ENCODE results near the gene SKA2. TPM values are rescaled to one million over a fixed set of nuclear protein-coding genes. Genes with fewer than 3 reads are reported as not detected.
A peak's percentile ranks its signal among the peaks of the same experiment; 100 is the strongest.

Gene SKA2
- total and polyA plus RNA-seq, 2 experiments from 2014 or later = 39.9 to 44.4 TPM

- Histone ChIP-seq H3F3A (ENCODE audit: insufficient read depth) (no peaks in the 10 kb centered on the region), H3K4me1 (ENCODE audit: insufficient read depth) (no peaks in the 10 kb centered on the region), H3K9ac (no peak overlapping the region), H3K9me2 (ENCODE audit: insufficient read depth) (no peaks in the 10 kb centered on the region), H2AFZ (no peak overlapping the region), H3K4me3 (no peak overlapping the region), H3K36me3 (ENCODE audit: low read depth) (peaks cover 19% of the 10 kb centered on the region), H4K20me1 (ENCODE audit: insufficient read depth) (no peaks in the 10 kb centered on the region), H3K27me3 (replicated peaks; ENCODE audit: insufficient read depth) (no peaks in the 10 kb centered on the region), H3K9me3 (ENCODE audit: low read depth) (no peaks in the 10 kb centered on the region), H3K27ac (no peak overlapping the region), H3K4me2 (ENCODE audit: unreplicated experiment) (no peak overlapping the region), H3K79me2 (ENCODE audit: insufficient read depth) (no peaks in the 10 kb centered on the region)
- no peak for TF ChIP-seq EZH2 (IDR thresholded peaks at IDR 0.05; ENCODE audit: insufficient read depth, poor library complexity, severe bottlenecking)
- TF ChIP-seq EZH2phosphoT487 (IDR thresholded peaks at IDR 0.05; ENCODE audit: insufficient read depth, low read depth) = no peak
- WGBS, 2 experiments (ENCODE audit: low coverage in 1 of 2, low lambda C conversion rate in 2 of 2, missing lambda C conversion rate in 2 of 2) = 96% methylated on average over 4 of the region's 4 CpGs
- in situ Hi-C loops (cut with MboI) = no loop called here
- DNase-seq = no peak
These were observed 70.8 kb downstream of the SKA2 start for GRCh38 chr17:59084154-59084553.

GRCh38 chr17:59074494-59074893 is 80.5 kb downstream of the SKA2 start:
- peak overlapping the region; percentile 12; the same call in 1 of the 2 replicates for H3K9ac ChIP-seq
- H3K36me3 ChIP-seq (ENCODE audit: low read depth) = peaks cover 31% of the 10 kb centered on the region

GRCh38 chr17:59073972-59074371 is 81.0 kb downstream of the SKA2 start:
- no peaks in the 10 kb centered on the region for H3K79me2 ChIP-seq (ENCODE audit: insufficient read depth)
- H3K9me2 ChIP-seq (ENCODE audit: insufficient read depth) = no peaks in the 10 kb centered on the region
- no peaks in the 10 kb centered on the region for H3K27me3 ChIP-seq (replicated peaks; ENCODE audit: insufficient read depth)
- no peak overlapping the region for H2AFZ ChIP-seq
- H4K20me1 ChIP-seq (ENCODE audit: insufficient read depth) = no peaks in the 10 kb centered on the region
- peak overlapping the region; percentile 12; the same call in 1 of the 2 replicates for H3K9ac ChIP-seq
- H3K36me3 ChIP-seq (ENCODE audit: low read depth) = peaks cover 28% of the 10 kb centered on the region
- peaks cover 12% of the 10 kb centered on the region for H3K4me1 ChIP-seq (ENCODE audit: insufficient read depth)
- 97 to 100% methylated on average over 1 of the region's 1 CpG for WGBS, 2 experiments (ENCODE audit: low coverage in 1 of 2, low lambda C conversion rate in 2 of 2, missing lambda C conversion rate in 2 of 2)
- H3K27ac ChIP-seq = peak overlapping the region; percentile 61
- in situ Hi-C loops (cut with MboI) = no loop called here
- DNase-seq = no peak
- H3K4me2 ChIP-seq (ENCODE audit: unreplicated experiment) = peak overlapping the region; percentile 8
- H3K9me3 ChIP-seq (ENCODE audit: low read depth) = no peaks in the 10 kb centered on the region
- H3F3A ChIP-seq (ENCODE audit: insufficient read depth) = peaks cover 14% of the 10 kb centered on the region
- no peak for TF ChIP-seq EZH2 (IDR thresholded peaks at IDR 0.05; ENCODE audit: insufficient read depth, poor library complexity, severe bottlenecking)
- no peak for TF ChIP-seq EZH2phosphoT487 (IDR thresholded peaks at IDR 0.05; ENCODE audit: insufficient read depth, low read depth)
- H3K4me3 ChIP-seq = no peak overlapping the region

More at GRCh38 chr17:59074494-59074893, 80.5 kb downstream of the SKA2 start:
- Histone ChIP-seq H3K27ac (peak overlapping the region; percentile 61), H2AFZ (no peak overlapping the region), H3K4me2 (ENCODE audit: unreplicated experiment) (no peak overlapping the region), H3K9me3 (ENCODE audit: low read depth) (no peaks in the 10 kb centered on the region), H3K4me1 (ENCODE audit: insufficient read depth) (peaks cover 12% of the 10 kb centered on the region), H3K27me3 (replicated peaks; ENCODE audit: insufficient read depth) (no peaks in the 10 kb centered on the region), H3K79me2 (ENCODE audit: insufficient read depth) (no peaks in the 10 kb centered on the region), H3F3A (ENCODE audit: insufficient read depth) (peaks cover 14% of the 10 kb centered on the region), H4K20me1 (ENCODE audit: insufficient read depth) (no peaks in the 10 kb centered on the region), H3K4me3 (no peak overlapping the region), H3K9me2 (ENCODE audit: insufficient read depth) (no peaks in the 10 kb centered on the region)
- peak; percentile 57 for DNase-seq
- in situ Hi-C loops (cut with MboI) = no loop called here
- TF ChIP-seq EZH2phosphoT487 (IDR thresholded peaks at IDR 0.05; ENCODE audit: insufficient read depth, low read depth) (no peak), EZH2 (IDR thresholded peaks at IDR 0.05; ENCODE audit: insufficient read depth, poor library complexity, severe bottlenecking) (no peak)

- no peaks in the 10 kb centered on the region for H3K9me2 ChIP-seq (ENCODE audit: insufficient read depth)
- H3K27ac ChIP-seq = no peak overlapping the region
- no peak for DNase-seq
- H3K36me3 ChIP-seq (ENCODE audit: low read depth) = peaks cover 25% of the 10 kb centered on the region; the same call in 1 of the 2 replicates
- no peak overlapping the region for H3K9ac ChIP-seq
- H3K27me3 ChIP-seq (replicated peaks; ENCODE audit: insufficient read depth) = no peaks in the 10 kb centered on the region
- H3K9me3 ChIP-seq (ENCODE audit: low read depth) = no peaks in the 10 kb centered on the region
- H3K4me3 ChIP-seq = no peak overlapping the region
- in situ Hi-C loops (cut with MboI) = no loop called here
- no peak overlapping the region for H2AFZ ChIP-seq
- no peaks in the 10 kb centered on the region for H3K79me2 ChIP-seq (ENCODE audit: insufficient read depth)
- WGBS, 2 experiments (ENCODE audit: low coverage in 1 of 2, low lambda C conversion rate in 2 of 2, missing lambda C conversion rate in 2 of 2) = 89 to 100% methylated on average over 1 of the region's 1 CpG
- H3F3A ChIP-seq (ENCODE audit: insufficient read depth) = peaks cover 10% of the 10 kb centered on the region
- peaks cover 11% of the 10 kb centered on the region for H3K4me1 ChIP-seq (ENCODE audit: insufficient read depth)
- TF ChIP-seq EZH2 (IDR thresholded peaks at IDR 0.05; ENCODE audit: insufficient read depth, poor library complexity, severe bottlenecking) (no peak), EZH2phosphoT487 (IDR thresholded peaks at IDR 0.05; ENCODE audit: insufficient read depth, low read depth) (no peak)
- no peak overlapping the region for H3K4me2 ChIP-seq (ENCODE audit: unreplicated experiment)
- H4K20me1 ChIP-seq (ENCODE audit: insufficient read depth) = no peaks in the 10 kb centered on the region
These were observed 85.1 kb downstream of the SKA2 start for GRCh38 chr17:59069856-59070255.

- in situ Hi-C loops (cut with MboI) = no loop called here
- H3K79me2 ChIP-seq (ENCODE audit: insufficient read depth) = no peaks in the 10 kb centered on the region
- H3K27ac ChIP-seq = no peak overlapping the region
- H3K9me3 ChIP-seq (ENCODE audit: low read depth) = no peaks in the 10 kb centered on the region
- no peak overlapping the region for H3K9ac ChIP-seq
- H3K27me3 ChIP-seq (replicated peaks; ENCODE audit: insufficient read depth) = no peaks in the 10 kb centered on the region
- H3F3A ChIP-seq (ENCODE audit: insufficient read depth) = no peaks in the 10 kb centered on the region
- H3K4me3 ChIP-seq = no peak overlapping the region
- H4K20me1 ChIP-seq (ENCODE audit: insufficient read depth) = no peaks in the 10 kb centered on the region
- 94 to 98% methylated on average over 6 of the region's 6 CpGs for WGBS, 2 experiments (ENCODE audit: low coverage in 1 of 2, low lambda C conversion rate in 2 of 2, missing lambda C conversion rate in 2 of 2)
- no peak overlapping the region for H2AFZ ChIP-seq
- no peak overlapping the region for H3K4me2 ChIP-seq (ENCODE audit: unreplicated experiment)
- peaks cover 25% of the 10 kb centered on the region; the same call in 1 of the 2 replicates for H3K36me3 ChIP-seq (ENCODE audit: low read depth)
- H3K9me2 ChIP-seq (ENCODE audit: insufficient read depth) = no peaks in the 10 kb centered on the region
- no peaks in the 10 kb centered on the region for H3K4me1 ChIP-seq (ENCODE audit: insufficient read depth)
- TF ChIP-seq EZH2phosphoT487 (IDR thresholded peaks at IDR 0.05; ENCODE audit: insufficient read depth, low read depth) (no peak), EZH2 (IDR thresholded peaks at IDR 0.05; ENCODE audit: insufficient read depth, poor library complexity, severe bottlenecking) (no peak)
- no peak for DNase-seq
These were observed 87.2 kb downstream of the SKA2 start for GRCh38 chr17:59067756-59068155.

Data from GM23248 (cell line).